ENCODE data around the gene LHFPL2.
"Not testable (repeated sequence)": the region's sequence is repeated elsewhere in the genome, so short reads cannot be mapped to it uniquely, and the experiment has no call there.

The LHFPL2 gene

DNA sequence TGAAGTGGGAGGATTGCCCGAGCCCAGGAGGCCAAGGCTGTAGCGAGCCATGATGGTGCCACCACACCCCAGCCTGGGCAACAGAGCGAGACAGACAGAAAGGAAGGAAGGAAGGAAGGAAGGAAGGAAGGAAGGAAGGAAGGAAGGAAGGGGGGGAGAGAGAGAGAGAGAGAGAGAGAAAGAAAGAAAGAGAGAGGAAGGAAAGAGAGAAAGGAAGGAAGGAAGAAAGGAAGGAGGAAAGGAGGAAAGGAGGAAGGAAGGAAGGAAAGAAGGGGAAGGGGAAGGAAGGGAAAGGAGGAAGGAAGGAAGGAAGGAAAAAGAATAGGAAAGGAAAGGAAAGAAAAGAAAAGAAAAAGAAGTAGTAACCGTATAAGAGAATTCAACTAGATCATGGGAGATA is 20.8 kb upstream of the LHFPL2 start:
- H3K27ac ChIP-seq (replicated peaks) = no peak overlapping the region
- H3K4me3 ChIP-seq (replicated peaks; ENCODE audit: insufficient read depth, low read length) = no peak overlapping the region
- no peak for TF ChIP-seq POLR2AphosphoS5 (IDR thresholded peaks at IDR 0.05; ENCODE audit: low read depth)
- no peaks in the 10 kb centered on the region for H3K27me3 ChIP-seq (ENCODE audit: insufficient read depth, poor library complexity, severe bottlenecking)
- no peak for DNase-seq (ENCODE audit: low read depth in 1 of 2, low spot score in 1 of 2)

DNA sequence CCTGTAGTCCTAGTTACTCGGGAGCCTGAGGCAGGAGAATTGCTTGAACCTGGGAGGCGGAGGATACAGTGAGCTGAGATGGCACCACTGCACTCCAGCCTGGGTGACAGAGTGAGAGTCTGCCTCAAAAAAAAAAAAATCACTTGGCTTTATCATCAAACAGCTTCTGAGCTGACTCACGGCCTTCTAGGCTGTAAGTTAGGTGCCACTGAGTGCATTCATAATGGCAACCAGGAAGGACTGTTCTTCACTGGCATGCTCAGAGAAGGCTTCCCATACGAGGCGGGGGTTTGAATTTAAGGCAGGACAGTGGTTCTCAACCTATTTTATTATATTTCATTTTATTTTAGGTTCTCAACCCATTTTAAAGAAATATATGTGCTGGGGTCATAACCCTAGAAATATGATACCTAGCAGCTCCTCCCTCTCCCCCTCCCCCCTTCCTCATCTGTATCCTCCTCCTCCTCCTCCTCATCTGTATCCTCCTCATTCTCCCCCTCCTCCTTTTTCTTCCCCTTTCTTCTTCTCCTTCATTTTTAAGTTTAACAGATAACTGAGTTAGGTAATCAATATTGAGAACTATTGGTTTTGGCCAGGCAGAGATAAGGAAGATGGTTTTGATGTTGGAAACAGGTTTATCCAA is 19.0 kb upstream of the LHFPL2 start:
- TF ChIP-seq SPI1 (IDR thresholded peaks at IDR 0.05; ENCODE audit: borderline replicate concordance, low read depth) (no peak), GABPA (IDR thresholded peaks at IDR 0.05; ENCODE audit: low read depth) (no peak), POLR2AphosphoS5 (IDR thresholded peaks at IDR 0.05; ENCODE audit: low read depth) (no peak)
- TF ChIP-seq, protein P1, sequence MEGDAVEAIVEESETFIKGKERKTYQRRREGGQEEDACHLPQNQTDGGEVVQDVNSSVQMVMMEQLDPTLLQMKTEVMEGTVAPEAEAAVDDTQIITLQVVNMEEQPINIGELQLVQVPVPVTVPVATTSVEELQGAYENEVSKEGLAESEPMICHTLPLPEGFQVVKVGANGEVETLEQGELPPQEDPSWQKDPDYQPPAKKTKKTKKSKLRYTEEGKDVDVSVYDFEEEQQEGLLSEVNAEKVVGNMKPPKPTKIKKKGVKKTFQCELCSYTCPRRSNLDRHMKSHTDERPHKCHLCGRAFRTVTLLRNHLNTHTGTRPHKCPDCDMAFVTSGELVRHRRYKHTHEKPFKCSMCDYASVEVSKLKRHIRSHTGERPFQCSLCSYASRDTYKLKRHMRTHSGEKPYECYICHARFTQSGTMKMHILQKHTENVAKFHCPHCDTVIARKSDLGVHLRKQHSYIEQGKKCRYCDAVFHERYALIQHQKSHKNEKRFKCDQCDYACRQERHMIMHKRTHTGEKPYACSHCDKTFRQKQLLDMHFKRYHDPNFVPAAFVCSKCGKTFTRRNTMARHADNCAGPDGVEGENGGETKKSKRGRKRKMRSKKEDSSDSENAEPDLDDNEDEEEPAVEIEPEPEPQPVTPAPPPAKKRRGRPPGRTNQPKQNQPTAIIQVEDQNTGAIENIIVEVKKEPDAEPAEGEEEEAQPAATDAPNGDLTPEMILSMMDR (IDR thresholded peaks at IDR 0.05; ENCODE audit: insufficient read depth, low read length) = no peak
- TF ChIP-seq, protein P2, sequence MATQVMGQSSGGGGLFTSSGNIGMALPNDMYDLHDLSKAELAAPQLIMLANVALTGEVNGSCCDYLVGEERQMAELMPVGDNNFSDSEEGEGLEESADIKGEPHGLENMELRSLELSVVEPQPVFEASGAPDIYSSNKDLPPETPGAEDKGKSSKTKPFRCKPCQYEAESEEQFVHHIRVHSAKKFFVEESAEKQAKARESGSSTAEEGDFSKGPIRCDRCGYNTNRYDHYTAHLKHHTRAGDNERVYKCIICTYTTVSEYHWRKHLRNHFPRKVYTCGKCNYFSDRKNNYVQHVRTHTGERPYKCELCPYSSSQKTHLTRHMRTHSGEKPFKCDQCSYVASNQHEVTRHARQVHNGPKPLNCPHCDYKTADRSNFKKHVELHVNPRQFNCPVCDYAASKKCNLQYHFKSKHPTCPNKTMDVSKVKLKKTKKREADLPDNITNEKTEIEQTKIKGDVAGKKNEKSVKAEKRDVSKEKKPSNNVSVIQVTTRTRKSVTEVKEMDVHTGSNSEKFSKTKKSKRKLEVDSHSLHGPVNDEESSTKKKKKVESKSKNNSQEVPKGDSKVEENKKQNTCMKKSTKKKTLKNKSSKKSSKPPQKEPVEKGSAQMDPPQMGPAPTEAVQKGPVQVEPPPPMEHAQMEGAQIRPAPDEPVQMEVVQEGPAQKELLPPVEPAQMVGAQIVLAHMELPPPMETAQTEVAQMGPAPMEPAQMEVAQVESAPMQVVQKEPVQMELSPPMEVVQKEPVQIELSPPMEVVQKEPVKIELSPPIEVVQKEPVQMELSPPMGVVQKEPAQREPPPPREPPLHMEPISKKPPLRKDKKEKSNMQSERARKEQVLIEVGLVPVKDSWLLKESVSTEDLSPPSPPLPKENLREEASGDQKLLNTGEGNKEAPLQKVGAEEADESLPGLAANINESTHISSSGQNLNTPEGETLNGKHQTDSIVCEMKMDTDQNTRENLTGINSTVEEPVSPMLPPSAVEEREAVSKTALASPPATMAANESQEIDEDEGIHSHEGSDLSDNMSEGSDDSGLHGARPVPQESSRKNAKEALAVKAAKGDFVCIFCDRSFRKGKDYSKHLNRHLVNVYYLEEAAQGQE (IDR thresholded peaks at IDR 0.05; ENCODE audit: insufficient replicate concordance, low read depth) = no peak
- H3K27me3 ChIP-seq (ENCODE audit: insufficient read depth, poor library complexity, severe bottlenecking) = no peaks in the 10 kb centered on the region
- H3K27ac ChIP-seq (replicated peaks) = no peak overlapping the region
- no peak for DNase-seq (ENCODE audit: low read depth in 1 of 2, low spot score in 1 of 2)
- no peak overlapping the region for H3K4me3 ChIP-seq (replicated peaks; ENCODE audit: insufficient read depth, low read length)

DNA sequence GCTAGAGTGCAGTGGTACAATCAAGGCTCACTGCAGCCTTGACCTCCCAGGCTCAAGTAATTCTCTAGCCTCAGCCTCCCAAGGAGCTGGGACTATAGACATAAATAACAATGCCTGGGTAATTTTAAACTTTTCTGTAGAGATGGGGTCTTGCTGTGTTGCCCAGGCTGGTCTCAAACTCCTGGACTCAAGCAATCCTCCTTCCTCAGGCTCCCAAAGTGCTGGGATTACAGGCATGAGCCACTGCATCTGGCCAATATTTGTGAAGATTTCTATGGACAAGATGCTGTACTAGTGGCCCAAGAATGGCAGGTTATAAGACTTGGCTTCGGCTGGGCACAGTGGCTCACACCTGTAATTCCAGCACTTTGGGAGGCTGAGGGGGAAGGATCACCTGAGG is 18.4 kb upstream of the LHFPL2 start:
- not testable (repeated sequence) for H3K27me3 ChIP-seq (ENCODE audit: insufficient read depth, poor library complexity, severe bottlenecking); H3K27ac ChIP-seq (replicated peaks); DNase-seq (ENCODE audit: low read depth in 1 of 2, low spot score in 1 of 2); H3K4me3 ChIP-seq (replicated peaks; ENCODE audit: insufficient read depth, low read length)

DNA sequence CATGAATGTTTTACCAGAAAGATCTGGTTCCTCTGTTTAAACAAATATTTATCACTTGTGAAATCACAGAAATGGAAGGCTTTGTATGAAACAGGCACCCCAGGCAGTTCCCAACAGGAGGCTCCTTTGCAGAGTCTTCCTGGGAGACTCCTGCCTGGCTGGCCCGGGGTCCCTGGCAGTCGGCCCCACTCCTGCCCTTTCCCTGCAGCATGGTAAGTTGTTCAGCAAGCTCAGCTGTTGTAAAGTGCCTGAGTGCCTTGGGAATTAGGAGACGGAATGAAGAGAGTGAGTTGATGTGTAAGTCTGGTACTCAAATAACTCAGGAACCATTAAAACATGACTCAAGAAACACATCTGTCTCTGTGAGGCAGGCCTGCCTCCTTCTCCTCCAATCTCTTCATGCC is 17.5 kb upstream of the LHFPL2 start:
- Histone ChIP-seq H3K27me3 (ENCODE audit: insufficient read depth, poor library complexity, severe bottlenecking) (no peaks in the 10 kb centered on the region), H3K4me3 (replicated peaks; ENCODE audit: insufficient read depth, low read length) (no peak overlapping the region), H3K27ac (replicated peaks) (no peak overlapping the region)
- no peak for DNase-seq (ENCODE audit: low read depth in 1 of 2, low spot score in 1 of 2)
- TF ChIP-seq, protein P2 (IDR thresholded peaks at IDR 0.05; ENCODE audit: insufficient replicate concordance, low read depth) = no peak
- TF ChIP-seq SPI1 (IDR thresholded peaks at IDR 0.05; ENCODE audit: borderline replicate concordance, low read depth) = no peak
- TF ChIP-seq, protein P1 (IDR thresholded peaks at IDR 0.05; ENCODE audit: insufficient read depth, low read length) = no peak
- no peak for TF ChIP-seq GABPA (IDR thresholded peaks at IDR 0.05; ENCODE audit: low read depth)
- TF ChIP-seq POLR2AphosphoS5 (IDR thresholded peaks at IDR 0.05; ENCODE audit: low read depth) = no peak

DNA sequence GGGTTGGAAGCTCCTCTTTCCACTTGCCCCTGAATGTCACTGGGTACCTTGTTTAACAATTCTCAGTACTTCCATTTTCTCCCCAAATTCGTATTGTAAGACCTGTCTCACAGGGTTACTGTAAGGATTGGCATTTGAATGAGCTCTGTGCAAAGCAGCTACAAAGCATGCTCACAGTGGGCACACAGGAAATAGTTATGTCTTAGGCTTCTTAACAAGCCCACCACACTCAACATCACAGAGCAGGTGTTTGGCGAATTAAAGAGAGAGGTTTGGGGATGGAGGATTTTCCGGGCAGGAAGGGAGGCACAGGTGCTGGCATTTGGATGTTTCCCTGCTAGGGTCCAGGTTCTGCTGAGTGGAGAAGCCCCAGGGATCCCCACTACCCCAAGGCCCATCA is 17.0 kb upstream of the LHFPL2 start:
- Histone ChIP-seq H3K27ac (replicated peaks) (no peak overlapping the region), H3K27me3 (ENCODE audit: insufficient read depth, poor library complexity, severe bottlenecking) (no peaks in the 10 kb centered on the region), H3K4me3 (replicated peaks; ENCODE audit: insufficient read depth, low read length) (no peak overlapping the region)
- no peak for DNase-seq (ENCODE audit: low read depth in 1 of 2, low spot score in 1 of 2)
- TF ChIP-seq SPI1 (IDR thresholded peaks at IDR 0.05; ENCODE audit: borderline replicate concordance, low read depth) (no peak), GABPA (IDR thresholded peaks at IDR 0.05; ENCODE audit: low read depth) (no peak), POLR2AphosphoS5 (IDR thresholded peaks at IDR 0.05; ENCODE audit: low read depth) (no peak)
- TF ChIP-seq, protein P2 (IDR thresholded peaks at IDR 0.05; ENCODE audit: insufficient replicate concordance, low read depth) = no peak
- TF ChIP-seq, protein P1 (IDR thresholded peaks at IDR 0.05; ENCODE audit: insufficient read depth, low read length) = no peak
